ENCODE data around the gene FPR3.

Gene FPR3

GRCh38 chr19:51807111-51807701, 12.2 kb downstream of the FPR3 start:
- DNase-seq (ENCODE audit: low read depth), result no peak

GRCh38 chr19:51807925-51808324, 13.0 kb downstream of the FPR3 start:
- no peak for DNase-seq (ENCODE audit: low read depth)

GRCh38 chr19:51808333-51808986, 13.5 kb downstream of the FPR3 start:
- DNase-seq (ENCODE audit: low read depth), result no peak

GRCh38 chr19:51809787-51810186, 14.8 kb downstream of the FPR3 start:
- DNase-seq (ENCODE audit: low read depth), result no peak

- DNase-seq (ENCODE audit: low read depth), result no peak
Observed at GRCh38 chr19:51810223-51810622, 15.3 kb downstream of the FPR3 start.

- DNase-seq (ENCODE audit: low read depth), result no peak
Observed at GRCh38 chr19:51811344-51811743, 16.4 kb downstream of the FPR3 start.

GRCh38 chr19:51815043-51815442, 20.1 kb downstream of the FPR3 start:
- DNase-seq (ENCODE audit: low read depth), result no peak

- DNase-seq (ENCODE audit: low read depth), result no peak
Observed at GRCh38 chr19:51816711-51817110, 21.8 kb downstream of the FPR3 start.

- DNase-seq (ENCODE audit: low read depth), result no peak
Observed at GRCh38 chr19:51820011-51820410, 25.1 kb downstream of the FPR3 start.

GRCh38 chr19:51820831-51821446, 26.0 kb downstream of the FPR3 start:
- DNase-seq (ENCODE audit: low read depth), result no peak

GRCh38 chr19:51821456-51821855, 26.5 kb downstream of the FPR3 start:
- DNase-seq (ENCODE audit: low read depth), result no peak

- no peak for DNase-seq (ENCODE audit: low read depth)
Observed at GRCh38 chr19:51821921-51822320, 27.0 kb downstream of the FPR3 start.

- no peak for DNase-seq (ENCODE audit: low read depth)
Observed at GRCh38 chr19:51822325-51822724, 27.4 kb downstream of the FPR3 start.

- DNase-seq (ENCODE audit: low read depth), result no peak
Observed at GRCh38 chr19:51822946-51823345, 28.0 kb downstream of the FPR3 start.

GRCh38 chr19:51824281-51825005, 29.5 kb downstream of the FPR3 start:
- DNase-seq (ENCODE audit: low read depth), result no peak

GRCh38 chr19:51830274-51830673, 35.3 kb downstream of the FPR3 start:
- DNase-seq (ENCODE audit: low read depth), result no peak

GRCh38 chr19:51837145-51837544, 42.2 kb downstream of the FPR3 start:
- DNase-seq (ENCODE audit: low read depth), result no peak

- no peak for DNase-seq (ENCODE audit: low read depth)
Observed at GRCh38 chr19:51861870-51862622, 67.1 kb downstream of the FPR3 start.

GRCh38 chr19:51873097-51873496, 78.1 kb downstream of the FPR3 start:
- DNase-seq (ENCODE audit: low read depth), result no peak
